Measurements from ENCODE around the gene COL5A2.

GRCh38 chr2:189179570-189179950 lies at the start of gene COL5A2:
- no peak for TF ChIP-seq EZH2 (IDR thresholded peaks at IDR 0.05; ENCODE audit: borderline replicate concordance, low read depth, low read length)
- no peak for TF ChIP-seq POLR2A (conservative IDR thresholded peaks at IDR 0.05)
- no peak for TF ChIP-seq YY1 (IDR thresholded peaks at IDR 0.05; ENCODE audit: borderline replicate concordance in 1 of 3, control insufficient read depth in 1 of 3, extremely low read depth in 1 of 3, insufficient read depth in 3 of 3, insufficient read length in 1 of 3, insufficient replicate concordance in 2 of 3, low read depth in 1 of 3, low read length in 2 of 3)
- no peak for TF ChIP-seq CTCF (IDR thresholded peaks at IDR 0.05 in 2 of 3, conservative IDR thresholded peaks at IDR 0.05 in 1 of 3; ENCODE audit: insufficient read depth in 2 of 3, low read depth in 1 of 3, low read length in 3 of 3)
- no peak for TF ChIP-seq EWSR1 (IDR thresholded peaks at IDR 0.05; ENCODE audit: borderline replicate concordance, low read depth, partially characterized antibody)
- no peak for TF ChIP-seq HBP1 (CRISPR knock-in tag; IDR thresholded peaks at IDR 0.05)
- no peak for TF ChIP-seq DIDO1 (tag; IDR thresholded peaks at IDR 0.05; ENCODE audit: low read depth)
- TF ChIP-seq EGR1 (conservative IDR thresholded peaks at IDR 0.05), result no peak
- TF ChIP-seq ARID3A (IDR thresholded peaks at IDR 0.05; ENCODE audit: borderline replicate concordance, low read depth, low read length), result no peak
